ENCODE results near the gene TBX15. TPM values are rescaled to one million over a fixed set of nuclear protein-coding genes. Genes with fewer than 3 reads are reported as not detected.

TBX15 gene
- total RNA-seq, 1 donor from 2014 or later: 0.07 TPM

DNA sequence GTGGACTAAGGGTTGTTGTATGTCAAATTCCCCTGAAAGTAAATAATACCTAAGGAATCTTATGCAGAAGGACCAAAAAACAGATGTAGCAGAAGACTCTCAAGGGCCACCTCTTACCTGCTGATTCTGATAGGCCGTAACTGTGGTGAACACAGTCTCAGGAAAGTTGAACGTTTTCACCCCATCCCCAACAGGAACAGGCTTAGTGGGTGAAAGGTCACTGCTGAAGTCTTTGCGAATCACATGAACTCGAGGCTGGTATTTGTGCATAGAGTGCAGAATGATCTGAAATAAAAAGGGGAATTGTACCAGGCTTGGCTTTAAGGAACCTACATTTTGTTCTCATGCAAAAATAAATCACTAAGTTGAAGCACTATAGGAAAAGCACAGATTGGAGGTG lies 64.8 kb downstream of the TBX15 start:
- Histone ChIP-seq H3K27ac (ENCODE audit: low read depth, low read length) (no peak overlapping the region), H3K4me1 (ENCODE audit: insufficient read depth, low read length) (no peaks in the 10 kb centered on the region), H3K9me3 (ENCODE audit: insufficient read depth, low read depth, low read length) (no peaks in the 10 kb centered on the region), H3K79me2 (ENCODE audit: insufficient read depth, low read length) (no peaks in the 10 kb centered on the region), H4K20me1 (ENCODE audit: insufficient read depth, low read length) (no peaks in the 10 kb centered on the region), H3K36me3 (ENCODE audit: insufficient read depth, low read length) (no peaks in the 10 kb centered on the region), H2AFZ (ENCODE audit: low read depth, low read length) (no peak overlapping the region), H3K9ac (ENCODE audit: low read length) (no peak overlapping the region), H3K27me3 (ENCODE audit: insufficient read depth, low read length) (no peaks in the 10 kb centered on the region), H3K4me3 (ENCODE audit: insufficient read depth, low read depth, low read length) (no peak overlapping the region), H3K4me2 (ENCODE audit: low read length) (no peak overlapping the region)
- Mint-ChIP-seq H3K27me3 (ENCODE audit: low read depth, unreplicated experiment) (peaks cover 8% of the 10 kb centered on the region), H3K36me3 (ENCODE audit: low read depth, unreplicated experiment) (no peaks in the 10 kb centered on the region), H3K4me3 (ENCODE audit: unreplicated experiment) (no peak overlapping the region), H3K27ac (ENCODE audit: unreplicated experiment) (no peak overlapping the region), H3K4me1 (ENCODE audit: low read depth, unreplicated experiment) (no peaks in the 10 kb centered on the region), H3K9me3 (ENCODE audit: unreplicated experiment) (no peaks in the 10 kb centered on the region)
- TF ChIP-seq, protein P1, sequence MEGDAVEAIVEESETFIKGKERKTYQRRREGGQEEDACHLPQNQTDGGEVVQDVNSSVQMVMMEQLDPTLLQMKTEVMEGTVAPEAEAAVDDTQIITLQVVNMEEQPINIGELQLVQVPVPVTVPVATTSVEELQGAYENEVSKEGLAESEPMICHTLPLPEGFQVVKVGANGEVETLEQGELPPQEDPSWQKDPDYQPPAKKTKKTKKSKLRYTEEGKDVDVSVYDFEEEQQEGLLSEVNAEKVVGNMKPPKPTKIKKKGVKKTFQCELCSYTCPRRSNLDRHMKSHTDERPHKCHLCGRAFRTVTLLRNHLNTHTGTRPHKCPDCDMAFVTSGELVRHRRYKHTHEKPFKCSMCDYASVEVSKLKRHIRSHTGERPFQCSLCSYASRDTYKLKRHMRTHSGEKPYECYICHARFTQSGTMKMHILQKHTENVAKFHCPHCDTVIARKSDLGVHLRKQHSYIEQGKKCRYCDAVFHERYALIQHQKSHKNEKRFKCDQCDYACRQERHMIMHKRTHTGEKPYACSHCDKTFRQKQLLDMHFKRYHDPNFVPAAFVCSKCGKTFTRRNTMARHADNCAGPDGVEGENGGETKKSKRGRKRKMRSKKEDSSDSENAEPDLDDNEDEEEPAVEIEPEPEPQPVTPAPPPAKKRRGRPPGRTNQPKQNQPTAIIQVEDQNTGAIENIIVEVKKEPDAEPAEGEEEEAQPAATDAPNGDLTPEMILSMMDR (IDR thresholded peaks at IDR 0.05; ENCODE audit: insufficient read depth, low read depth, low read length): no peak
- no peak for TF ChIP-seq EZH2 (IDR thresholded peaks at IDR 0.05; ENCODE audit: insufficient read depth, low read length)
- no peak for DNase-seq (ENCODE audit: low read depth)
- no peak for FAIRE-seq

DNA sequence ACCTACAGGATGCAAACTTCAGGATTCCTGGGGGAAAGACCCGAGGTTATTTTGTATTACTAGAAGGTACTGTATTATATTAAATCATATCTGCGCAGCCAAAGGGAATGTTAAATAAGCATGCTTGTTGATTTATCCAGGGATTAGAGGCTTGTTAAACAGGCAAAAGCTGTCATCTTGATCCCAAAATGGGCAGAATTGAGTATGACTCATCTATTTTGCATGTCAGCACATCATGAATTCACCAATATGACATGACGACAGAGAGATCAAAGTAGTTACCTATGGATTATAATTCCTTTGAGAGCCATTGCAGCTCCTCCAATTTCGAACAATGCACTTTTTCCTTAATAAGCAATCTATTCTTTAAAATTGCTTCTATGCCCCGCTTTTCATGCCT lies 66.1 kb downstream of the TBX15 start:
- Histone ChIP-seq H3K4me3 (ENCODE audit: insufficient read depth, low read depth, low read length) (no peak overlapping the region), H3K9me3 (ENCODE audit: insufficient read depth, low read depth, low read length) (no peaks in the 10 kb centered on the region), H3K27ac (ENCODE audit: low read depth, low read length) (no peak overlapping the region), H2AFZ (ENCODE audit: low read depth, low read length) (no peak overlapping the region), H3K79me2 (ENCODE audit: insufficient read depth, low read length) (no peaks in the 10 kb centered on the region), H3K4me2 (ENCODE audit: low read length) (no peak overlapping the region), H4K20me1 (ENCODE audit: insufficient read depth, low read length) (no peaks in the 10 kb centered on the region), H3K27me3 (ENCODE audit: insufficient read depth, low read length) (no peaks in the 10 kb centered on the region), H3K36me3 (ENCODE audit: insufficient read depth, low read length) (no peaks in the 10 kb centered on the region), H3K4me1 (ENCODE audit: insufficient read depth, low read length) (no peaks in the 10 kb centered on the region), H3K9ac (ENCODE audit: low read length) (no peak overlapping the region)
- no peak overlapping the region for H3K4me3 Mint-ChIP-seq (ENCODE audit: unreplicated experiment)
- H3K9me3 Mint-ChIP-seq (ENCODE audit: unreplicated experiment): no peaks in the 10 kb centered on the region
- no peaks in the 10 kb centered on the region for H3K4me1 Mint-ChIP-seq (ENCODE audit: low read depth, unreplicated experiment)
- H3K36me3 Mint-ChIP-seq (ENCODE audit: low read depth, unreplicated experiment): no peaks in the 10 kb centered on the region
- no peak overlapping the region for H3K27ac Mint-ChIP-seq (ENCODE audit: unreplicated experiment)
- peaks cover 8% of the 10 kb centered on the region for H3K27me3 Mint-ChIP-seq (ENCODE audit: low read depth, unreplicated experiment)
- TF ChIP-seq EZH2 (IDR thresholded peaks at IDR 0.05; ENCODE audit: insufficient read depth, low read length): no peak
- TF ChIP-seq, protein P1 (IDR thresholded peaks at IDR 0.05; ENCODE audit: insufficient read depth, low read depth, low read length): no peak
- FAIRE-seq (no peak), DNase-seq (ENCODE audit: low read depth) (no peak)

DNA sequence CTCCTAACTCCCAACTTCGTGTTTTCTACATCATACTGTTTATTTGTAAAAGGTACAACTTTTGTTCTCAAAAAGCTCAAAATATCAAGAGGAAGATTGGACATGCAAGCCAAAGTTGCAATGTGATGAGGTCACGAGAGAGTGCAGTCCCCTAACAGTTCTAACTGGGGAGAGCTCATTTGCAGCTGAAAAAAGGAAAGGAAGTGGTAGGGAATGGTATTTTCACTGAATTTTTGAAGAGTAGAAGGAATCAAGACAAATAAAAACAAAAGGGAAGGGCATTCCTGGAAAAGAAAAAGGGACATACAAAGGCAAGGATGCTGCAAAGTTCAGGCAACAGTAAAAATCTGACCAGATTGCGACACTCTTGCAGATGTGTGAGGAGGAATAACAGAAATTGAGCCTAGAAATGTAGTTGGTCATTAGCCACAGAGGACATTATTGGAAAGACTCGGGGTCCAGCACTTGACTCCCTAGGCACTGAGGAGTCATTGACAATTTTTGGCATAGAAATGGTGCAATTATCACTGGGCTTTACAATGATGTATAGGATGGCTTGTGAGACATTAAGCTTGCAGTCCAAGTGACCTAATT lies 67.9 kb downstream of the TBX15 start:
- Histone ChIP-seq H3K4me3 (ENCODE audit: insufficient read depth, low read depth, low read length) (no peak overlapping the region), H3K9me3 (ENCODE audit: insufficient read depth, low read depth, low read length) (no peaks in the 10 kb centered on the region), H3K27ac (ENCODE audit: low read depth, low read length) (no peak overlapping the region), H3K4me2 (ENCODE audit: low read length) (no peak overlapping the region), H3K79me2 (ENCODE audit: insufficient read depth, low read length) (no peaks in the 10 kb centered on the region), H3K9ac (ENCODE audit: low read length) (no peak overlapping the region), H4K20me1 (ENCODE audit: insufficient read depth, low read length) (no peaks in the 10 kb centered on the region), H3K27me3 (ENCODE audit: insufficient read depth, low read length) (no peaks in the 10 kb centered on the region), H2AFZ (ENCODE audit: low read depth, low read length) (no peak overlapping the region), H3K36me3 (ENCODE audit: insufficient read depth, low read length) (no peaks in the 10 kb centered on the region), H3K4me1 (ENCODE audit: insufficient read depth, low read length) (no peaks in the 10 kb centered on the region)
- Mint-ChIP-seq H3K4me3 (ENCODE audit: unreplicated experiment) (no peak overlapping the region), H3K9me3 (ENCODE audit: unreplicated experiment) (no peaks in the 10 kb centered on the region), H3K27ac (ENCODE audit: unreplicated experiment) (no peak overlapping the region), H3K36me3 (ENCODE audit: low read depth, unreplicated experiment) (no peaks in the 10 kb centered on the region), H3K4me1 (ENCODE audit: low read depth, unreplicated experiment) (no peaks in the 10 kb centered on the region), H3K27me3 (ENCODE audit: low read depth, unreplicated experiment) (peaks cover 3% of the 10 kb centered on the region)
- no peak for TF ChIP-seq EZH2 (IDR thresholded peaks at IDR 0.05; ENCODE audit: insufficient read depth, low read length)
- TF ChIP-seq, protein P1 (IDR thresholded peaks at IDR 0.05; ENCODE audit: insufficient read depth, low read depth, low read length): no peak
- FAIRE-seq (no peak), DNase-seq (ENCODE audit: low read depth) (no peak)

Measured in astrocyte (in vitro differentiated cells and primary cell).